ENCODE measurements around the gene NBEA.
A peak's percentile ranks its signal among the peaks of the same experiment; 100 is the strongest.
"Not testable (repeated sequence)": the region's sequence is repeated elsewhere in the genome, so short reads cannot be mapped to it uniquely, and the experiment has no call there.

Gene NBEA, protein sequence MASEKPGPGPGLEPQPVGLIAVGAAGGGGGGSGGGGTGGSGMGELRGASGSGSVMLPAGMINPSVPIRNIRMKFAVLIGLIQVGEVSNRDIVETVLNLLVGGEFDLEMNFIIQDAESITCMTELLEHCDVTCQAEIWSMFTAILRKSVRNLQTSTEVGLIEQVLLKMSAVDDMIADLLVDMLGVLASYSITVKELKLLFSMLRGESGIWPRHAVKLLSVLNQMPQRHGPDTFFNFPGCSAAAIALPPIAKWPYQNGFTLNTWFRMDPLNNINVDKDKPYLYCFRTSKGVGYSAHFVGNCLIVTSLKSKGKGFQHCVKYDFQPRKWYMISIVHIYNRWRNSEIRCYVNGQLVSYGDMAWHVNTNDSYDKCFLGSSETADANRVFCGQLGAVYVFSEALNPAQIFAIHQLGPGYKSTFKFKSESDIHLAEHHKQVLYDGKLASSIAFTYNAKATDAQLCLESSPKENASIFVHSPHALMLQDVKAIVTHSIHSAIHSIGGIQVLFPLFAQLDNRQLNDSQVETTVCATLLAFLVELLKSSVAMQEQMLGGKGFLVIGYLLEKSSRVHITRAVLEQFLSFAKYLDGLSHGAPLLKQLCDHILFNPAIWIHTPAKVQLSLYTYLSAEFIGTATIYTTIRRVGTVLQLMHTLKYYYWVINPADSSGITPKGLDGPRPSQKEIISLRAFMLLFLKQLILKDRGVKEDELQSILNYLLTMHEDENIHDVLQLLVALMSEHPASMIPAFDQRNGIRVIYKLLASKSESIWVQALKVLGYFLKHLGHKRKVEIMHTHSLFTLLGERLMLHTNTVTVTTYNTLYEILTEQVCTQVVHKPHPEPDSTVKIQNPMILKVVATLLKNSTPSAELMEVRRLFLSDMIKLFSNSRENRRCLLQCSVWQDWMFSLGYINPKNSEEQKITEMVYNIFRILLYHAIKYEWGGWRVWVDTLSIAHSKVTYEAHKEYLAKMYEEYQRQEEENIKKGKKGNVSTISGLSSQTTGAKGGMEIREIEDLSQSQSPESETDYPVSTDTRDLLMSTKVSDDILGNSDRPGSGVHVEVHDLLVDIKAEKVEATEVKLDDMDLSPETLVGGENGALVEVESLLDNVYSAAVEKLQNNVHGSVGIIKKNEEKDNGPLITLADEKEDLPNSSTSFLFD (N-terminal part only)

DNA sequence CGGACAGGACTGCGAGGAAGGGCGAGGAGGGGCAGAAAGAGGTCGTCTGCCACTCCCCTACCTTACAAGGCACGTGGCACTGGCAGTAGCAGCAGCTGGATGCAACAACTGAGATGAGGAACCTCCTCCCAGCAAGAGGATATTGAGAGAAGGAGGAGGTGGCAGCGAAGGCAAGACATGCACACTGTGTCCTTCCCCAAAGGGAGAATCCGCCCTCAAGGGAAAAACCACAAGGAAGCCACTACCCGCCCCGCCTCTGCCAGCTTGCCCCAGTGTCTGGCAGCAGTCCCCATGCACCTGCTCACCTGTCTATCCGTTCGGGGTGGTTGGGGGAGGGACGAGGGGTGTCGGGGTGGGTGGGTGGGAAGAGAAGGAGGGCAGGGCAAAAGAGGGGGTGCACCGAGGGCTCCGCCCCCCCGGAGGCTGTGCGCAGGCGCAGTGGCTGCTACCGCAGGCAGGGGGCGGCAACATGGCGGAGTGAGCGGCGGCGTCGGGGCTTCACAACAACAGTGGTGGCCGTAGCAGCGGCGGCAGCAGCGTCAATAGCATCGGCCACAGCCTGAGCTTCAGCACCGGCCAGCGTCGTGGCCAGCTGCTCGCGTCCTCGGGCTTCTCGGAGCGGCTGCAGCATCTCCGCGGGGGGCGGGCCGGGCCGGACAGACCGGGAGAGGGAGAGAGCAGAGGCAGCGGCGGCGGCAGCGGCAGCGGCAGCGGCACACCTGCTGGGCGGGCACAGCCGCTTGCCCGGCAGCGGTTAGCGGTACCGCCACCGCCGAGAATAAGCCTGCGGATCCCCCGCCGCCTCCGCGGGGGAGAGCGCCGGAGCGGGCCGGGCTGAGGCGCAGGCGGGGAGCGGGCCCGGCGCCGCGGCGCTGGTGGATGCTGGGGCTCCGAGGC, at the start of gene NBEA:
NBEA (plus strand) TSS at position 436 of the 897 bp plus-strand sequence. CDS start 551 bp downstream, outside the sequence.
- no peak for DNase-seq

DNA sequence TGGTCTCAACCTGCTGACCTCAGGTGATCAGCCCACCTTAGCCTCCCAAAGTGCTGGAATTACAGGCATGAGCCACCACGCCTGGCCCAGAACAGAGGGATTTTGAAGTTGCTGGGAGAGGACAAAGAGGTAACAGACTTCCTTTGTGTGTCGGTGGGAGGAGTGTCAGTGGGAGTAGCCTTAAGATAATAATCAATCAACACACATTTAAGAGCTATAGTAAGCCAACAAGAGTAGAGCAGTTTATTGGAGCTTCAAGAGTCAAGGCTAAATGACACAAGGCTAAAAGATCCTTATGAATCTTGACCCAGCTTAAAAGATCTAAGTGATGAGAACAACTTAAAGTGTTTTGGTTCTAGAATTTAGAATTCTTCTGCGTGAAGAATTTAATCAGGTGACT, 47.3 kb upstream of the NBEA start:
- no peak for DNase-seq

DNA sequence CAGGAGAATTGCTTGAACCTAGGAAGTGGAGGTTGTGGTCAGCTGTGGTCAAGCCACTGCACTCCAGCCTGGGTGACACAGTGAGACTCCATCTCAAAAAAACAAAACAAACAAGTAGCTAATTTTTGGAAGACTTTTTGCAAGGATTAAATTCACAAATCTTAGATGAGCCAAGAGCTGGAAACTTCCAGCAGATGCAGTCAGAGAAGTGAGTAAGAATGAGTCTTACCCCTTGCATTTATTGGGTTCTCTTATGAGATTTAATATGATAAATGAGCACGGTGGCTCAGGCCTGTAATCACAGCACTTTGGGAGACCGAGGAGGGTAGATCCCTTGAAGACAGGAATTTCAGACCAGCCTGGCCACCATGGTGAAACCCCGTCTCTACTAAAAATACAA, 44.9 kb upstream of the NBEA start:
- no peak for DNase-seq

DNA sequence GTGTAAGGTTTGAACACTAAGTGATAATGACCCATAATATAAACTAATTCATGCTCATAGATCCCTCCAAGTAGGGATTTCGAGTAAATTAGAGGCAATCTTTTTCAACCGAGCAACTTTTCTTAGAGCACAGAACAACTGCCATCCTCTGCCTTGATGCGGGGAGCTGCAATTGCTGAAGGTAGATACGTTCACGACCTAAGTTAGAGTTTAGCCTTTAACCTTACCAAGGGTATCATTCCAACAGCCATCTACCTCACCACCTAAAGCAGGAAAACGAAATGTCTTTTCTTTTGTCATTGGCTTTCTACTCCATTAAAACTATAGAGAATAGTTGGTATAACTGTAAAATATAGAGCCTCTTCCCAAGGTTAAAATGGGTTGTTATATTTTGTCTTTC, 42.2 kb upstream of the NBEA start:
- no peak for DNase-seq

DNA sequence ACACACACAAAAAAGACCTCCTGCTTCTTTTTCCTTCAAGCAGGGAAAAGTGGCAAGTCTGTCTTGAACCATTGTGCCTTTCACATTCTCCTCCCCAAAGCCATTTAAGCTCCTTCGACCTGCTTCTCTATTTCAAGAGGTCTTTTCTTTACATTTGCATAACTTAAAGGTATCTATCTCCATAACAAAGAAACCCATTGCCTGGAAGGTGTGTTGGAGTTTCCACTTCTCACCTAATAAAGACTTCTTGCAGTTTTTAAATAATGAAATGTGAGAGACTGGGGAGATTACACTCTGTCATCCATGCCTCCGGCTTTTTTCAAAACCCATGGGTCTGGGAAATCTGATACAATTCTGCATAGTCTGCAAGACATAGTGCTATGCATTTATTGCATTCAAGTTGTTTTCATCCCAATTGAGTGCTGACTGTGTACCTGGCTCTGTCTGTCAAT, 41.8 kb upstream of the NBEA start:
- DNase-seq, result no peak

DNA sequence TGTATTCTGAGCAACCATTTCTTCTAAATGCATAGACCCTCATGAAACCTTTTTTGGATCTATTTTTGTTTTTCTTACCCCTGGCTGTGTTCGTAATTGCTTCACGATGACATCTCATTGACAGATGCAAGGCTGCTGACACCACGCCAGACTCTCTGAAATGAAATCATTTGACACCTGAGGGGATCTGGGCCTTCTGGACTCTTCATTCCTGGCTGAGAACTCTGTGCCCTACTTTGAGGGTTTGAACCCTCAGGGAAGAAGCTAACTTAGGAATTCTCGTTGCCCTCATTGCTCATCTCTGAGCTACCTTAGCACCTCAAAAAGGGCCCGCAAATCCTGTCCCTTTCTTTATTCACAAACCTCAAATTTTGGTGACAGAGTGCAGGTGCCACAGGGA, 40.5 kb upstream of the NBEA start:
- DNase-seq, result no peak

DNA sequence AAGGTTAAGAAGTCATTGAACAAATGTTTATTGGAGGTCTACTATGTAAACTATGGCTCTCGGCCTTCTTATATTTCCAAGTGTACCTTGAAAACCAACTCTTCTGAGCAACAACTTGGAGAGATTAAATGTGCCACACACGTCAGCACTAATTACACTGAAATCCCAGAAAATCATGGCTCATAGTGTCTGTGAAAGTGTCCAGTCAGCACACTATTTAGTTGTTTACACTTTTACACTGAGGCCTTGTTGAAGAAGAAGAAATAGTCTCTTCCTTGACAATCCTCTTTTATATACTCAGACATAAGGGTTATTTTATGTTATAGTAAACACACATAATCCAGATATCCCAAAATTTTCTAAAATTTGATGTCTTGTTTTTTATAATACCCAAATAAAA, 30.9 kb upstream of the NBEA start:
- DNase-seq, result no peak

DNA sequence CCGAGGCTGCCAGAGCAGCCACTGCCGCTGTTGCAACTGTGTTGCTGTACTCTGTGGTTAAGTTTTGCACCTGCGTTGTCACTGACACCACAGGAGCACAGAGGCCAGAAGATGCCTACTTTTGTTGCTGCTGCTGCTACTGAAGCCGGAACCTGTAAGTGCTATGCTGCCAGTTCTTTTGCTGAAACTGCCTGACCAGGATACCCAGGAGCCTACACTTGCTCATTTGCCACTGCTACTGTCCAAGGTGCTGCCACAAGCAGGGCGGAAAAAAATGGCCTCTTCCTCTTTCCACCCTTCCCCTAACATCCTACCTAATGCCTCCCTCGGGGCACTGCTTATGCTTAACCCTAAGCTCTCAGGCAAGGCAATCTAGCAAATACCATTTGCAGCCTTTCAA, 29.0 kb upstream of the NBEA start:
- DNase-seq, result peak; percentile 23

DNA sequence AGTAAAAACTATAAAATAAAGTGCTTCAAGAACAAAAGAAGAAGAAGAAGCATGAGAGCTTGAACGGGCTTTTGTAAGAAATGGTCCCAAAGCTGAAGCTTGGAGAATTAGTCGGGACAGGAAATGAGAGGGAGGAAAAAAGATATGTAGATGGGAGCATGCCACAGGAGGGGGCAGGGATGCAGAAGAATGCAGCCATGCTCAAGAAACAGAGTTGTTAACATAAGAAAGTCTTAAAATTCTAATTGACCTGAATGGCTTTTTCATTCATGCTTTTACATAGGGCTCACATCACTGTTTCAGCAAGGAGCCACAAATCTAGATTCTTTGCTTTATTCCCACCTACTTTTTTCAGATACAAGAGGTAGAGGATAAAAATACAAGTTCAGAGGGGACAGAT, 27.7 kb upstream of the NBEA start:
- no peak for DNase-seq

DNA sequence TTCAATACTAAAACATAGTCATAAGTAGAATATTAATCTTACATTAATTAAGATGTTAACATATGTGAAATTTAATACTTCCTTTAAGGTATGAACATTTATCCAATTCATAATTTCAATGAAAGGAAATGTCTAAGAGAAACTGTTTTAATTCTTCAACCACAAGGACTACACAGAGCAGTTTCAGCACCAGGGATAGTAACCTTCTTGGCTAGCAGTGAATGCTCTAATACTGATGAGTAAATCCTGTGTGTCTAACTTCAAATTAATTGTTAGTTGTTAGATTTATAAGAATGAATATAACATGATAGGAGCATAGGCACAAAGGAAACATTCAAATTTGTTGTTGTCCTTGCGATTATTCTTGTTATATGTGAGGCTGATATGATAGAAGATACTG, 15.6 kb upstream of the NBEA start:
- DNase-seq, result peak; percentile 16

DNA sequence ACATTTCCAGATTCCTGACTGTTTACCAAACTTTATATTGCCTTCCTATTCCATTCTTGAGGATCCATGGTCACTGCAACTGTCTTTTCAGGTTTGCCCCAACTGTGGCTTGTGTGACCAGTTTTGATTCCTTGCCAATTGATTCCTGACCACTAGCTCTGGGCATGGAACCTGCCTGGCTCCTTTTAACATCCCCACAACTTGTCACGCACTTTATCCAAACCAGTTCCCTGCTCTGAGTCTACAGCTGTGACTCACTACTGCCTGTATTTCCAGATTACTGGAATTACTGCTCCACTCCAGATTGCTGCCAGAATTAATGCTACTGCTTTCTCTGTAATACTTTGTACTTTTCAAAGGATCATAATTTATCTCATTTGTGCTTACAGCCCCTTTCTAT, 13.4 kb upstream of the NBEA start:
- DNase-seq, result not testable (repeated sequence)

DNA sequence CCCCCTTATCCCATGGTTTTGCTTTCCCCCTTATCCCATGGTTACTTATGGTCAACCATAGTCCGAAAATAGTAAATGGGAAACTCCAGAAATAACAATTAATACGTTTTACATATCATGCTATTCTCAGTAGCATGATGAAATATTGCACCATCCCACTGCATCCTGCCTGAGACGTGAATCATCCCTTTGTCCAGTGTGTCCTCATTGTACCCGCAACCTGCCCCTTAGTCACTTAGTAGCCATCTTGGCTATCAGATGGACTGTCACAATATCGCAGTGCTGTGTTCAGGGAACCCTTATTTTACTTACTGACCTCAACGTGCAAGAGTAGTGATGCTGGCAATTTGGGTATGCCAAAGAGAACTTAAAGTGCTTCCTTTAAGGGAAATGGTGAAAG, 10.5 kb upstream of the NBEA start:
- DNase-seq, result peak; percentile 31

DNA sequence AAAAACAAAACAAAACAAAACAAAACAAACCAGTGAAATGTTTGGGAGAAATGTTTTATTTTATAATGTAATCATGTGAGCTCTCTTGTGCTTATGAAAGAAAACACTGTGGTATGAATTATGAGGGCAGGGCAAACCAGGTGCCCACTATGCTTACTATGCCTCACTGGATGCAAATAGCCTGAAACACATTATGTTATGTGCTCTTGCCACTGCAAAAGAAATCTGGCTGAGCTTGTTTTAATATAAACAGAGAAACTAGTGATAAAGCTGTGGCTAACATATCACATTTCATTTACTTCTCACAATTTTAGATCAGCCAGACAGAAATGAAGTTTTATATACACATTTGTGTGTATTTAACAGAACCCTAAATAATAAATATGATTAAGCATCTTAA, 8.7 kb upstream of the NBEA start:
- DNase-seq, result no peak

DNA sequence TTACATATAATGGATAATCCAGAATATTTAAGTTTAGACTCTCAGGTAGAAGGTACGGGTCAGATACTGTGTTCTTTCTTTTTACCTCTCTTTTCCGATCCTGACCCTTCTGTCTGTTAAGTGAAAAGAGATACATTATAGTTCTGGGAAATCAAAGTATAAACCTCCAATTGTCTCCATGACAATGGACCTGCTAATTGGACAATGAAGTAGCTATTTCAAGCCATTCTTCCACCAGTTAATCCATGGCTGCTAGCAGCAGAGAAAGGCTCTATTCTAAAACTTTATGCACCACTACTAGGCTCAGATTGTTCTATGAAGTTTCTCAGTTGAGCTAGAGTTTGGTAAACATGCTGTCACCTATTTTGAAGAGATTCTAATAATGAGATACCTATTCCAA, 8.3 kb upstream of the NBEA start:
- no peak for DNase-seq

DNA sequence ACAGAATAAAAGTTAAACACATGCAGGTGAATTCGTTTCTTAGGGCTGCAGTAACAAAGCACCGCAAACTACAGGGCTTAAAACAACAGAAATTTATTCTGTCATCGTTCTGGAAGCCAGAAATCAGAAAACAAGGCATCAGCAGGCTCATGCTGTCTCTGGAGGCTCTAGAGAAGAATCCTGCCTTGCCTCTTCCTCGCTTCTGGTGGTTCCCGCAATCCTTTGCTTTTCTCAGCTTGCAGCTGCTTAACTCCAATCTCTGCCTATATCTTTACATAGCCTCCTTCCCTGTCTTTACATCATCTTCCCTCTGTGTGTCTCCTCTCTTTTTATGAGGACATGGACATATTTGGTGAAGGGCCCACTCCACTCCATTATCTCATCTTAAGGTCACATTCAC, 6.2 kb upstream of the NBEA start:
- no peak for DNase-seq

DNA sequence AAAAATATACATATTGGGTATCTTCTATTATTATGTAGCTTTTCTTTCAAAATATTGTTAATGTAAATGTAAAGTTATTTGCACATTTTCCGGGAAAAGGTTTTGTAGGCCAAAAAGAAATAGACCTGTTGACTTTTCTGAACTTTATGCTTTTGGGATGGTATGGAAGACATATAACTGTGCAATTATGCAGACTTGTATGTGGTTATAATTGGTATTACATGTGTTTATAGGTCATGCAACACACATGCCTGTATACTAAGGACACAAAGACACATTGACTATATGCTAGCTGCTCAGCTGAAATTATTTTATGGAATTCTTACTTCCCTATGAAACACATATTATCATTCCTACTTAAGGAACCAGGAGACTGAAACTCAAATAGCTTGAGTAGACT, 2.3 kb upstream of the NBEA start:
- no peak for DNase-seq

DNA sequence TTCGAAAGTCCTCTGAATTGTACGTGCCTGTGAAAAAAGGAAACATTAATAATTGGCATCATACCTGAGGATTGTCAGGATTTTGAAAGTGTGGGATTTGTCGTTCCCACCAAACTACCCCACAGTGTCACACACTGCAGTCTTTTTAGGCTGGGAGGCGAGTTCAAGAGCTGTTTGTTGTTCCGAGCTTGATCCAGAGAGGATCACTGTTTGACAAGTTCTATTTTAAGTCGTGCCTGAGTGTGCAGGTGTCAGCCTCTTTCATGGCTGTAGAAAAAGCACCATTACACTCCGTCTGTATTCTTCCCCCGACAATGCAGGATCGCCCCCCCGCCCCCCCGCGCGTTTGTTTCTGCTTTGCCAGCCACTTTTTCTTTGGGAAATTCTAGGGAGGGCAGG, 635 bp upstream of the NBEA start:
- no peak for DNase-seq

DNA sequence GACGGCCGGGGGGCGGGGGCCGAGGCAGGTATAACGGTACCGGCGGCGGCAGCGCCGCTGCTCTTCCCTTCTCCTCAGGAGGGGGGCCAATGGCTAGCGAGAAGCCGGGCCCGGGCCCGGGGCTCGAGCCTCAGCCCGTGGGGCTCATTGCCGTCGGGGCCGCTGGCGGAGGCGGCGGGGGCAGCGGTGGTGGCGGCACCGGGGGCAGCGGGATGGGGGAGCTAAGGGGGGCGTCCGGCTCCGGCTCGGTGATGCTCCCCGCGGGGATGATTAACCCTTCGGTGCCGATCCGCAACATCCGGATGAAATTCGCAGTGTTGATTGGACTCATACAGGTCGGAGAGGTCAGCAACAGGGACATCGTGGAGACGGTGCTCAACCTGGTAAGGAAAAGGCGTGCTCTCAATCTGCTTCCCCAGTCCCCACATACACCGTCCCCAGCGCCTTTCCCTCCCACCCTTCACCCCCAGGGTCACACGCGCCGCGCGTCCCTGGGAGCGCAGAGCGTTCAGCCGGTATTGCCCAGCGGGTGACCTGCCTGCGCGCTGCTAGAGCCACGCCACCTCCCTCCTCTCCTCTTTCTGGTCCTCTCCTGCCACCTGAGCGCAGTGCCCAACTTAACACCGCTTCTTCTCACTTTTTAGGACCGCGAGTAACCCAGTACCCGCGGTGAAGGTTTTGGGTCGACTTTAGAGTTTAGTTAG, 814 bp downstream of the NBEA start:
- no peak for DNase-seq

DNA sequence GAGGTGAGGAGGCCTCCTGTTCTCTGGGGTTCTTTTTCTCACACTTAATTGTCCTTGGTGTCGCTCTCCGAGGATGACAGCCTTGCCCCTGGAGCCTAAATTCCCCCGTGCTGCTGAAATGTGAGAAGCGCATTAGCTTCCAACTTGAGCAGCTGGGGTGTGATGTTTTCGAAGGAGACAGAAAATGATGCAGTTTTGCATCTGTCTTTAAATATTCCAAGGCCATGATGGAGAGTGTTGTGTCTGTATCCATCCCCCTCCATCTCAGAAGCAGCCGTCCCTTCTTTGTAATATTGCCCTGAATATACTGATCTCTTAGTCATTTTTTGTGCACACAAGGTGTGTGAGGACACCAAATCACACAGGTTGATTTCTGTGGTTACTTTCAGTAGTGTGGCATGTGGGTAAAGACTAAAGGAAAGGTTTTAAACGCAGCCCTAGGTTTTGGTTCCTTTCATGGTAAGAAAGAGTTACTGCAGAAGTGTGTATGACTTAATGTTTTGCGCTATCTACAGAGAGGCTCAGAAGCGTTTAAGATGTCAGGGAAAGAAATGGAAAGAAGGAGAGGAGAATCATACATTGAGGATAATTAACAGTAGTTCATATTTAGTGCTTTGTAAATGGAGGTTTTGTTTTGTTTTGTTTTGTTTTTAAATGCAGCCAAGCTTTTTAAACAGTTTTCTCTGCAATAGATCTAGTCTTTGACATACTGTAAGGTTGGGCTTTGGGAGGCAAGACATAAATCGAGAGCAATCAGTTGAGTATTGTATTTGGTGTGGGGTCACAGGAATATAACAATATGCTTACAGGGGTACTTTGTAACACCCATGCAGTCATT, 1.6 kb downstream of the NBEA start:
- DNase-seq, result no peak

DNA sequence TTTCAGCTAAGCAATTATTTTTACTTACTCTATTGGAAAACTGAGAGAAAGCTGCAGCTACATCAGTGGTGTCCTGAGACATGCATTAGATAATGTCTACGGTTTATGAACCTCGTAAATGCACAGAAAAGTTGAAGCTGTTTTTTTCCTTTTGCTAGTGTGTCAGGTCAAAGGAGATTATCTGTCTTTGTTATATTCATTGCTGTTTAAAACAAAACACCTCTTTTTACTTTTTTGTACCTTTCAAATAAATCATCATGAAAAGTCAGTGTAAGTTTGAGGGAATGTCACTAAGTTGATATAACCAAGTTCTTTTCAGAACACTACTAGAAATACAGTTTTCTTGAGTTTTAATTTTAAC, 2.2 kb downstream of the NBEA start:
- no peak for DNase-seq

DNA sequence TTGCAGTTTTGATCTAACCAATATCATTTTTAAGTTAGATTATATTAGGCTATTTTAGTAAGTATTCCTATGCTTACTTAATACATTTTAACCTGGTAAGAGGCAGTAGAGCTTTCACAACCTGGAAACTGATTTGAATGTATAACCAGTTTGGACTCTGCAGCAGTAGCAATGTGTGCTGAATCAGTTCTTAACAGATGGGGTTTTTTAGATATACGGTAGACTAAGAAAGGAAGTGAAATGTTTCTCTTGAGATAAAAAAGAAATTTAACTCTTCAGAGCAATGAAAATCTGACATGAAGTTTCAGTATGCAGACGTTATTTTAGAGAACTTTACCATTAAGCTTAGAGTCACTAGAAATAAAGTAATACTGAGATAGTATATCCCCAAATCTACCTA, 2.7 kb downstream of the NBEA start:
- peak; percentile 10 for DNase-seq

Measured in OCI-M1 (cell line).